Uterus (tissue), 2 donors: ENCODE measurements around the gene ERAP2.

Experiments
- POLR2A ChIP-seq, 2 donors: fragments of 450-650 bp; IDR thresholded peaks; one replicate each; pipeline ENCODE4 v1.6.1; 2016; ENCODE audit warnings: antibody characterized with exemption in 2 of 2, mild to moderate bottlenecking in 1 of 2, moderate library complexity in 1 of 2
- TF ChIP-seq, protein P1 (sequence below), 4 experiments: fragments of 200-600 bp in 2 of 4; fragments of 450-650 bp in 2 of 4; sonication (generic) in 2 of 4; IDR thresholded peaks; one replicate each; pipeline ENCODE4 v1.5.1; 2016 to 2019; ENCODE audit warnings: antibody characterized with exemption in 4 of 4, mild to moderate bottlenecking in 2 of 4, moderate library complexity in 1 of 4

DNA sequence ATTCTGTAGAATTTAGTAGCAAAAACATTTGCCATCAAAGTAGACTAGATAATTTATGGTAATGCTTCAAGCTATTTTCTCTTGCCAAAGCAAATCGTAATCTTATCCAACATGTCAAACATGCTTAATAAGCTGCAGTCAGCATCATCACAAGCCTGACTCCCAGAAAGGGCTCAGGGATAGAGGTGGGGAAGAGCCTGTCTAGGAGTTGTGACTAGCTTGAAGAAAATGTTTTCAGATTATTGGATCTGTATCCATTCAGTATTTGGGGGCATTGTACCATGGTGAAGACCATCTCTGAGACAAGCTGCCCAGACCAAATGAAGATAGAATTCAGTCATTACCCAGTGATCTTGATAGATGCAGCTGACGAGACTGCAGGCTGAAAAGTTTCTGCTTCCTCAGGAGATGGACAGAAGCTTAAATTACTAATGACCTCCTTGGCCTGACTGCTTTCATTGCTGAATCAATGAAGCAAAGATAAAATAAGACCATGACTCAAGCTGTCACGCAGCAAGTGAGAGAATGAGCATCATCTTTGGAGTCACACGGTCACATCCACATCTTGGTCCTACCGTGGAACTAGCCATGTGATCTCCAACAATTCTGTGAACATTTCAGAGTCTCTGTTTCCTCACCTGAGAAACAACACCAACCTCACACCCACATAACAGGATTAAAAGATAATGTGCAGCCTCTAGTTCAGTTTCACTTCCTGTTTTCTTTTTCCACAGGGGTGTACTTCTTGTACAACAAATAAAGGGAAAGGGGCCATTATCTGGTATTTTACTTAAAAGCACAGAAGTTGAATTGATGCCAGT is 9.4 kb downstream of the ERAP2 start:
- no peak for TF ChIP-seq POLR2A (IDR thresholded peaks at IDR 0.05)
- TF ChIP-seq, protein P1, sequence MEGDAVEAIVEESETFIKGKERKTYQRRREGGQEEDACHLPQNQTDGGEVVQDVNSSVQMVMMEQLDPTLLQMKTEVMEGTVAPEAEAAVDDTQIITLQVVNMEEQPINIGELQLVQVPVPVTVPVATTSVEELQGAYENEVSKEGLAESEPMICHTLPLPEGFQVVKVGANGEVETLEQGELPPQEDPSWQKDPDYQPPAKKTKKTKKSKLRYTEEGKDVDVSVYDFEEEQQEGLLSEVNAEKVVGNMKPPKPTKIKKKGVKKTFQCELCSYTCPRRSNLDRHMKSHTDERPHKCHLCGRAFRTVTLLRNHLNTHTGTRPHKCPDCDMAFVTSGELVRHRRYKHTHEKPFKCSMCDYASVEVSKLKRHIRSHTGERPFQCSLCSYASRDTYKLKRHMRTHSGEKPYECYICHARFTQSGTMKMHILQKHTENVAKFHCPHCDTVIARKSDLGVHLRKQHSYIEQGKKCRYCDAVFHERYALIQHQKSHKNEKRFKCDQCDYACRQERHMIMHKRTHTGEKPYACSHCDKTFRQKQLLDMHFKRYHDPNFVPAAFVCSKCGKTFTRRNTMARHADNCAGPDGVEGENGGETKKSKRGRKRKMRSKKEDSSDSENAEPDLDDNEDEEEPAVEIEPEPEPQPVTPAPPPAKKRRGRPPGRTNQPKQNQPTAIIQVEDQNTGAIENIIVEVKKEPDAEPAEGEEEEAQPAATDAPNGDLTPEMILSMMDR (IDR thresholded peaks at IDR 0.05), result no peak
